ENCODE results near the gene NYAP2. TPM values are rescaled to one million over a fixed set of nuclear protein-coding genes. Genes with fewer than 3 reads are reported as not detected.

Gene NYAP2
- total RNA-seq, 1 experiment from 2014 or later = not detected

GRCh38 chr2:225411452-225411851 is 11.9 kb downstream of the NYAP2 start:
- intact Hi-C loops (cut with micrococcal nuclease) = no loop called here
- ChIA-PET CTCF (no interaction called here), RAD21 (ENCODE audit: low non-redundant PET in 1 of 2, low total read pairs in 2 of 2, uncharacterized antibody in 2 of 2, unreplicated experiment in 2 of 2) (no interaction called here), POLR2A (no interaction called here)
- no peak overlapping the region for H3K27ac ChIP-seq (ENCODE audit: low read depth, low read length)
- H3K9me3 ChIP-seq (ENCODE audit: control insufficient read depth in 1 of 2, insufficient read depth in 1 of 2, low read depth in 1 of 2, low read length in 2 of 2) = no peaks in the 10 kb centered on the region
- no TSS peak for BruUV-seq (replicated peaks)
- H4K20me1 ChIP-seq (ENCODE audit: insufficient read depth) = no peaks in the 10 kb centered on the region
- ATAC-seq (peak; percentile 46; the same call in 1 of the 2 replicates), DNase-seq (ENCODE audit: low read depth, low spot score) (no peak)
- no peaks in the 10 kb centered on the region for H3K27me3 ChIP-seq (ENCODE audit: insufficient read depth, low read length)
- no peak overlapping the region for H2AFZ ChIP-seq (ENCODE audit: low read depth, low read length, poor library complexity, severe bottlenecking)
- H3K4me3 ChIP-seq (replicated peaks in 1 of 2; ENCODE audit: low read depth in 1 of 2, low read length in 2 of 2) = no peak overlapping the region
- H3K36me3 ChIP-seq (ENCODE audit: control insufficient read depth in 1 of 2, insufficient read depth in 2 of 2, low read length in 2 of 2) = no peaks in the 10 kb centered on the region
- H3K4me1 ChIP-seq (ENCODE audit: control insufficient read depth in 1 of 2, insufficient read depth in 2 of 2, low read length in 2 of 2) = no peaks in the 10 kb centered on the region
- no peaks in the 10 kb centered on the region for H3K79me2 ChIP-seq (ENCODE audit: insufficient read depth, low read length)
- H3K9me2 ChIP-seq (ENCODE audit: insufficient read depth) = no peaks in the 10 kb centered on the region
- H3K9ac ChIP-seq (ENCODE audit: low read length) = no peak overlapping the region
- no peak overlapping the region for H3K4me2 ChIP-seq (ENCODE audit: low read length)
- TF ChIP-seq CTCF (IDR thresholded peaks at IDR 0.05 in 2 of 3, conservative IDR thresholded peaks at IDR 0.05 in 1 of 3; ENCODE audit: borderline replicate concordance in 1 of 3, insufficient read depth in 1 of 3, low read depth in 2 of 3, low read length in 2 of 3) (peak in 2 of 3 experiments; percentile 20 to 29; a peak in 3 of 6 replicates), SRF (IDR thresholded peaks at IDR 0.05; ENCODE audit: low read depth) (no peak), EZH2phosphoT487 (IDR thresholded peaks at IDR 0.05; ENCODE audit: borderline replicate concordance) (no peak), YY1 (IDR thresholded peaks at IDR 0.05; ENCODE audit: extremely low read depth, insufficient replicate concordance, low read depth, low read length) (no peak), ZBTB33 (IDR thresholded peaks at IDR 0.05; ENCODE audit: extremely low read depth, insufficient replicate concordance, low read length) (no peak), CEBPB (IDR thresholded peaks at IDR 0.05; ENCODE audit: low read depth) (no peak), JUND (IDR thresholded peaks at IDR 0.05) (no peak), POLR2A (IDR thresholded peaks at IDR 0.05; ENCODE audit: borderline replicate concordance, extremely low read depth, insufficient read depth, insufficient read length) (no peak), RAD21 (IDR thresholded peaks at IDR 0.05; ENCODE audit: low read depth) (0 out of 2 replicates have a peak, but pooled peaks have one; percentile 12), MAX (IDR thresholded peaks at IDR 0.05) (no peak)

Data from HCT116 (cell line).